ENCODE results near the gene STIM2. TPM values are rescaled to one million over a fixed set of nuclear protein-coding genes. Genes with fewer than 3 reads are reported as not detected.

The STIM2 gene
- total RNA-seq, 1 donor from 2014 or later: 54.0 TPM

GRCh38 chr4:26900765-26901164, 40.1 kb downstream of the STIM2 start:
- no peak for DNase-seq (ENCODE audit: low spot score)

GRCh38 chr4:26905172-26905571, 44.5 kb downstream of the STIM2 start:
- DNase-seq (ENCODE audit: low spot score): no peak

DNA sequence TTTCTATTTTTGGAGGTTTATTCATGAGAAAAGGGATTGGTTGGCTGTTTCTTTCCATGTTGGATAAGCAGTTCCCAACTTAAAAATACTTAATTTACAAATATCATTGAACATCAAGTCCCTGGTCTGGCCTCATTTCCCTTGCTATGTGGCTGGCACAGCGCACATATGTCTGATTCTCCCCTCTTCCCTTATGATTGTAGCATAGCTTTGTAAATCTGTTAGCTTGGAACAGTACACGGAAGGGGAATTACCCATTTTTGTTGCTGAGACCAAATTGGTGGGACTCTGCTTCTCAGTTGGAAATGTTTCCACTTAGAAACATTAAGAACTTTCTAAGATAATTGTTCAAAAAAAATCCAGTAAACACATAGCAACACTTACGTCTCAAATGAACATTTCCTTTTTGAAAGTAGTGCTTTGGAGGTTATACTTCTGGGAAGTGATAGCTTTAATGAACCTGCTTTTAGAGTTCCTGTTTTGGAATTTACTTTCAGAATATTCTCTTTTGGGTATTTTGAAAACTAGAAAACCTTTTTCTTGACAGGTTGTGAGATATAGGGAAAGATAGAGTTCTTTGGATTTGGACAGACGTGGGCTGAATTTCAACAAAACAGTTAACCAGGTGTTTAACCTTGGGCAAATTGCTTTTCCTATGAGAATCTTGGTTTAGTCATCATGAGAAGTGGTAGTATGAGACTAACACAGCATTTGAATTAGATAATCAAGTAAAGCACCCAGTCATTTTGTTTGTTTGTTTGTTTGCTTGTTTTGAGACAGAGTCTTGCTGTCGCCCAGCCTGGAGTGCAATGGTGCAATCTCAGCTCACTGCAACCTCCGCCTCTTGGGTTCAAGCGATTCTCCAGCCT, 47.3 kb downstream of the STIM2 start:
- DNase-seq (ENCODE audit: low spot score): no peak

DNA sequence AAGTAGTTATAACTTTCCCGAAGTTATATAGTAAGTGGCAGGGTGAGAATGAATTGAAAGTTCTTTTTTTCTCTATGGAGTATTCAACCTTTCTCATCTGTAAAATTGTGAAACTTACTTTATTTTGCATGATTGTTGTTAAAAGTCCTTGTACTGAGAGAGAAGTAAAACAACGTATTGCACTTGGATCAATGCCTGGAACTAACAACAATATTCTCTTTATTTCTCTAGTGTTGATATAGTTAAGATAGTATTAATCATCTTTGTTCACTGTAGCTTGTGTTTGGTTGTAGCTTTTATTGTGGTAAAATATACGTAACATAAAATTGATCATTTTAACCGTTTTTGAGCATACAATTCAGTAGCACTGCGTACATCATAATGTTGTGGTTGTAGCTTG, 48.7 kb downstream of the STIM2 start:
- no peak for DNase-seq (ENCODE audit: low spot score)

DNA sequence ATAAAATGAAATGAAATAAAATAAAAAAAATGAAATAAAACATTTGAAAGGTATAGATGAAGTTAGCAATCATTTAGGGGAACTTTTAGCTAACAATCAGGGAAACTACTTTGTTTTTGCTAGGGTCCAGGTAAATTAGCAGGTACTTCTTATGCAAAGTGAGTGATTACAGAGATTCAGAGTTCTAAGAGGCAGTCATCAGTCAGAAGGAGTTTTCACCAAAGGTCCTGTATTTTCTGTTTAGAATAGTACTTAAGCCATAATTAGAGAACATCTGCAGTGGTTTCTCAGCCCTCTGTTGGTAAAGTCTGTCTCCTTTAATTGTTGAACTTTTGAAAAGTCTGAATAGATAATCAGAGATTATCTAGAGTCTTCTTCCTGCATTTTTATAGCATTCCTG, 50.6 kb downstream of the STIM2 start:
- no peak for DNase-seq (ENCODE audit: low spot score)

- DNase-seq (ENCODE audit: low spot score): no peak
Measured at GRCh38 chr4:26912069-26912468, 51.4 kb downstream of the STIM2 start.

DNA sequence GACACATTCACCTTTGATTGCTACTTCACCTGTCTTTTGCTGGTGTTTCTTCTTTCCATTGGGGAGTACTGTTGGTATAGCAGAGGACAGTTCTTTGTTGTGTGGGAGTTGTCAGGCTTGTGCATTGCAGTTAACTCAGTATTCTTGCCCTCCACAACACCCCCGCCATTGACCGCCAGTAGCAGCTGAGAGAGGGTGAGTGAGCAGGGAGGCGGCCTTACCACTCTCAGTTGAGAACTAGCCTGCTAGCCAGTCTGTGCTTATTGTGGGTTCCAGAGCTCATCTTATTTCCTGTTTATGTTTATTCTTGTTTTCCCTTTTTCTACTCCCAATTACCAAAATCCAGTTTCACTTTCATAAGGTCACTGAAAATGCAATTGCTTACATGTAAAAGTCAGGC, 52.2 kb downstream of the STIM2 start:
- DNase-seq (ENCODE audit: low spot score): no peak

DNA sequence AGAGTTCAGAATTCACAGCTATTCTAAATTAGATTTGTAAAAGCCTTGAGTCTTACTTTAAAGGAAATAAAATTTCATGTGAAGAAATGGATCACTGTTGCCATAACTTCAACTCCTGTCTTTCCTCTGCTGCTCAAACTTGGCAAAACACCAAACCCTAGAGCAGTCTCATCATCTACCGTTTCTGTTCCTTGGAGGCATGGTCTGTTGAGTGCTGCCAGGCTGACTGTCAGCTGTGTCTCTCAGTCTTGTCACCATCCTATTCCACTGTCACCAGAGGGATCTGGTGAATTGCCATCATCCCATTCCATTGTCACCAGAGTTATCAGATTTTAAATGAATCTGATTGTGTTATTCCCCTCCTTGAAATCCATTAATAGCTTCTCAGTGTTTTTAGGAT, 55.6 kb downstream of the STIM2 start:
- no peak for DNase-seq (ENCODE audit: low spot score)

GRCh38 chr4:26930964-26931363, 70.3 kb downstream of the STIM2 start:
- no peak for DNase-seq (ENCODE audit: low spot score)

GRCh38 chr4:26931451-26931850, 70.8 kb downstream of the STIM2 start:
- DNase-seq (ENCODE audit: low spot score): no peak

GRCh38 chr4:26931966-26932365, 71.3 kb downstream of the STIM2 start:
- no peak for DNase-seq (ENCODE audit: low spot score)

DNA sequence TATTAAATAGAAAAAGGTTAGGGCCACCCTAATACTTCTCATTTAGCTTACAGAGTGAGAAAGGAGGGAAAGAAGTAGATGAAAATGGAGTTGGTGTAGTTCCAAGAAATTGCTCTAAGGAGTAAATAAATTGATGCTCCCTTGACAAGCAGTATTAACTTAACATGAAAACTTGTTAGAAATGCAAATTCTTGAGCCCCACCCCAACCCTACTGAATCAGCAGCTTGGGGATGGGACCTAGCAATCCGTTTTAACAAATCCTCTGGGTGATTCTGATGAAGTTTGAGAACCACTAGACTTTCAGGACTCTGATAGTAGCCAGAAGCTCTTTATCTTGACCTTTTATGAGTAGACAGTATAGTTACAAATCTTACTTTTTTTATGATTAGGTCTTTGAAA, 74.8 kb downstream of the STIM2 start:
- DNase-seq (ENCODE audit: low spot score): no peak

DNA sequence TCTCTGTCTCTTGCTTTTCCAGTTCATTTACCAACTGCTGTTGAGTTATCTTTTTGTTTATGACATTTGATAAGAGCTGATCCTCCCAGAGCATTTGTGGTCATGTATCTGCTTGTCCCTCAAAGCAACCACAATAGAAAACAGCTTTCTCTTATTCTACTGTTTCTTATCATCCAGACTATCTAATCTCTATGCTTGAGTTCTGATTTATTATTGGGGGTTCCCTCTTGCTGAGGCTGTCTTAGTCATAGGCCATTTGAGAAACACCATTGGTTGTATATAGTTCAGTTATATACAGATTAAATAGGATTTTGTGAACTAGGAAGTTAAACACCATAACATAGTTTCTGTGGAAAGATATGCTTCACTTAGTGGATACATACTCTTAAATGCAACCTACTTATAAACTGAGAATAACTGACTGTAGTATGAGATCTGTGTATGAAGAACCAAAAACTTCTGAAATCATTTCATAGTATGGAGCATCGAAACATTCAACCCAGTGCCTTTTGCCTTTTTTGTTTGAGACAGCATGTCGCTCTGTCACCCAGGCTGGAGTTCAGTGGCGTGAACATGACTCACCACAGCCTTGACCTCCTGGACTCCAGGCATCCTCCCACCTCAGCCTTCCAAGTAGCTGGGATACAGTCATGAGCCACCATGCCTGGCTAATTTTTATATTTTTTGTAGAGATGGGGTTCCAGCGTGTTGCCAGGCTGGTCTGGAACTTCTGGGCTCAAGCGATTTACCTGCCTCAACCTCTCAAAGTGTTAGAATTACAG, 75.8 kb downstream of the STIM2 start:
- peak; percentile 25 for DNase-seq (ENCODE audit: low spot score)

DNA sequence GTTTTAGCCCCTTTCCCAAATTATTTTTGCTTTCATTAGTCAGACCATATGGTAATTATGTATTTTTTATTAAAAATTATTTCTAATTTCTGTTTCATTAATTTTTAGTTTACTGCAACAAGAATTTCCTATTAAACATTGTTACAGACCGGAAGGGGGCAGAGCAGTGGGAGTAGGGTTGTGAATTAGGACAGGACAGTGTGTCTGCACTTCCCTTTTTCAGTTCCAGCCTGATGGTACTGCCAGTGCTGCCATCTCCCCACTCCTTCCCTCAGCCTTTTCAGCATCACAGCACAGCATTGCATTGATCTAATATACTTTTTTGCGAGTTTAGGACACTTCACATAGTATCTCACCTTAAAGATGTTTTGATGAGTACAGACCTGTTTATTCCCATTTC, 76.5 kb downstream of the STIM2 start:
- DNase-seq (ENCODE audit: low spot score): no peak

DNA sequence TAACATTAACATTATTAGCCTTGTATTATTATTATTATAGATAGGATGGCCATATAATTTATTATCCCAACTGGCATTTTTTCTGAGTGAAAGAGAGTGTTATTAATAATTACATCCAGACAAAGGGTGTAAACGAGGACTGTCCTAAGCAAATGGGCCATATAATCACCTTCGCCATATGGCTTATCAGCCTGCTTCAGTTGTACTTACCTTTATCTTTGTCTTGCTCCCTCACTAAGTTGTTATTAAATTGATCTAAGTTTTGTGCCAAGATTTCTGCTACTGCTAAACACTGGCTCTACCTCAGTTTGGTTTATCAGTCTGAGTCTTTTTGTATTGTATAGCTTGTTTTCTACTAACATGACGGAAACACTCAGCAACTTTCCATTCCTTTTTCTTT, 76.9 kb downstream of the STIM2 start:
- DNase-seq (ENCODE audit: low spot score): no peak

DNA sequence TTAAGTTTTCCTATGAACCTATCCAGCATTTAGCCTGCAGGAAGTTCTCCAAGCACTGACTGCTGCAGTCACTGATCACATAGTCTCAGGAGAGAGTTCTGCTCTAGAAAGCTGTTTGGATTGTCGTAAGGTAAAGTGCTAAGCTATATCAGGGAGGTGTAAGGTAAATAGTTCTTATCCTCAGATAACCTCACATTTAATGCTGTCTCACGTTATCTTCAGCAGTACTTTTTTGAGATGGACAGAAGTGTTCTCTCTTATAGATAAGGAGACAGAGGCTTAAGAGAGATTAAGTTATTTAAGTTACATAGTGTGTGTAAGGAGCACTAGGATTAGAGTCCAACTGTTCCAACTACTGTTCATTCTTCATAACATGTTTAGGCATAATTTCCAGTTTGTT, 77.9 kb downstream of the STIM2 start:
- DNase-seq (ENCODE audit: low spot score): no peak

GRCh38 chr4:26941951-26942350, 81.3 kb downstream of the STIM2 start:
- no peak for DNase-seq (ENCODE audit: low spot score)

DNA sequence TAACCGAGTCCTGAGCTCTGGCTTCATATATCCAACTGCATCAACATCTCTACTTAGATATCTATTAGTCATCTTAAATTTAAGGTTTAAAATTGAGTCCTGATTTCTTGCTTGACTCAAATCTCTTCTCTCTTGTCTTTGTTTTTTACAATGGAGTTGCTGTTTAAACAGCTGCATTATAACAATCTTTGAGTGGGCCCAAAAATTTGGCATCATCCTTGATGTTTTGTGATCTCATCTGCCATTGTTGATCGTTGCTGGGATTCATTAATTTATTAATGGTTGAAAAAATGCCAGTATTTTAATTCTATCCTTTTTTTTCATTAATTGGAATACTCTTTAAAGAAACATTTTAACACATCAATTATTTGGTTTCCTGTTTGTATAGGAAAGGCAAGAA, 82.2 kb downstream of the STIM2 start:
- no peak for DNase-seq (ENCODE audit: low spot score)

- no peak for DNase-seq (ENCODE audit: low spot score)
Measured at GRCh38 chr4:26943391-26943790, 82.8 kb downstream of the STIM2 start.

DNA sequence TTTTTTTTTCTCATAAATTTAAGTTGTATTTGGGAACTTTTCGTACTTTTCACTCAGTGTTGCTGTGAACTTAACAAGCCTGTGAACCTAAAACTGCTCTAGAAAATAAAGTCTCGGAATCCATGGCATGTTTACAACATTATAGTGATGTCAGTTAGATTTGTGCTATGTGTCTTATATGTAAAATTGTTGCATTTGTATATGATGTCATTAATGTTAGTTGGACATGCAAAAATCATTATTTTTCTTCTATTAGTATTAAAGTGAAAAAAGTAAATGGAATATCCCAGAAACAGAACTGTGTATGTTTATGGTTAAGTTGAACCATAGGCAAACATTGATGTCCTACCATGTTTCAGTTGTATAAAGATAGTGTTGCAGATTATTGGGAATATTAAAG, 85.2 kb downstream of the STIM2 start:
- DNase-seq (ENCODE audit: low spot score): no peak

DNA sequence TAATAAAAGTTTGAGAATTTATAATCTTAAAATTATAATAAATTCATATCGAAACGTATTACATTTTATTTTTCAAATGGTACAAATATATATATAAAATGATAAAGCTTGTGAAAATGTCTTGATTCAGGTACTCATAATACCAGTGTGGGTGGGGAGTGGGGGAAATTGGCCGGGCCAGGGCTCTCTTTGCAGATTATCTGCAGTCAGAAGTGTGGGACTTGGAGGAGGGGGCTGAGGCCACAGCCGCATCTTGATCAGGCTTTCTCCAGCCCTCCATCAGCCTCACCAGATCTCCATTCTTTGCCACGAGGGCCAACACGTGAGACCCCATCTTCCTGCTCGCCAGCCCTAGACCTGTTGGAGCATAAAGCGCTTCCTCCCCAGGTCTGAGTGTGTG, 86.7 kb downstream of the STIM2 start:
- no peak for DNase-seq (ENCODE audit: low spot score)

- no peak for DNase-seq (ENCODE audit: low spot score)
Measured at GRCh38 chr4:26950446-26950845, 89.8 kb downstream of the STIM2 start.

DNA sequence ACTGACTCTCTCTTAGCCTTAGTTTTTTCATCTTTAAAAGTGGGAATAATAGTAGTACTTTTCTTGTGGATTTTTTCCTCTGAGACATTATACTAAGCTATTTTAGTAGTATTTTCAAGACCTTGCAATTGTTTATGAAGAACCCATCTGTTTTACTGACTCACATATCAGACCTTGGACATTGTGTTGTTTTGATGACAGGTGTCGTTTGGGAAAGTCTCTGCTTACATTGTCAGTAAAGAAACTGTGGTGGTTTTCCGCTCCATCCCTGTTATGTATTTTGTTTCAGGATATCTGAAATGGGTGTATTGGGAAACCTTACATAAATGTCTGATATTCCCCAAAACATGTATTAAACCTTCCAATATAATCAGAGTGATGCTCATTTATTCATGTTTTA, 92.2 kb downstream of the STIM2 start:
- DNase-seq (ENCODE audit: low spot score): no peak
